DOHH2 (cell line): ENCODE data around the gene NPTX2.

Source experiments
- H3F3A ChIP-seq: fragments of 200-600 bp; sonication (generic), shearing (Covaris generic); 2 replicates; pipeline ENCODE4 v1.6.0; 2016; ENCODE audit warnings: antibody characterized with exemption, mild to moderate bottlenecking; ENCODE audit not compliant: control insufficient read depth, insufficient read depth
- H3K27ac ChIP-seq: fragments of 200-600 bp; sonication (generic); 2 replicates; pipeline ENCODE4 v1.5.1; 2014; ENCODE audit warnings: low read depth, mild to moderate bottlenecking, low read length, moderate library complexity
- H3K27me3 ChIP-seq: fragments of 200-600 bp; sonication (generic); 2 replicates; pipeline ENCODE4 v1.6.1; 2014; ENCODE audit warnings: mild to moderate bottlenecking, low read length, mixed read lengths; ENCODE audit not compliant: control insufficient read depth
- H3K36me3 ChIP-seq: fragments of 200-600 bp; sonication (generic); 2 replicates; pipeline ENCODE4 v1.6.1; 2014; ENCODE audit warnings: mild to moderate bottlenecking, low read length, moderate library complexity, mixed read lengths; ENCODE audit not compliant: control insufficient read depth
- H3K4me1 ChIP-seq: fragments of 200-600 bp; sonication (generic); 2 replicates; pipeline ENCODE4 v1.6.1; 2014; ENCODE audit warnings: mild to moderate bottlenecking, low read length, mixed read lengths; ENCODE audit not compliant: control insufficient read depth
- H3K4me2 ChIP-seq: fragments of 200-600 bp; sonication (generic); 2 replicates; pipeline ENCODE4 v1.6.0; 2014; ENCODE audit warnings: mild to moderate bottlenecking, low read length, moderate library complexity
- H3K4me3 ChIP-seq: fragments of 200-600 bp; sonication (generic); 2 replicates; pipeline ENCODE4 v1.5.1; 2014; ENCODE audit warnings: mild to moderate bottlenecking, low read length, mixed read lengths
- H3K79me2 ChIP-seq: fragments of 200-600 bp; sonication (generic); 2 replicates; pipeline ENCODE4 v1.6.1; 2014; ENCODE audit warnings: mild to moderate bottlenecking, low read length, mixed read lengths; ENCODE audit not compliant: control insufficient read depth
- H3K9me2 ChIP-seq: fragments of 200-600 bp; sonication (generic); replicated peaks from 2 replicates; pipeline ENCODE4 v1.6.1; 2014; ENCODE audit warnings: mild to moderate bottlenecking, low read length, mixed read lengths; ENCODE audit not compliant: control insufficient read depth
- H3K9me3 ChIP-seq: fragments of 200-600 bp; sonication (generic); 2 replicates; pipeline ENCODE4 v1.6.1; 2014; ENCODE audit warnings: antibody characterized with exemption, low read length, mixed read lengths; ENCODE audit not compliant: control insufficient read depth, insufficient read depth
- H4K20me1 ChIP-seq: fragments of 200-600 bp; sonication (generic); 2 replicates; pipeline ENCODE4 v1.6.0; 2014; ENCODE audit warnings: low read depth, mild to moderate bottlenecking, antibody characterized with exemption, low read length, moderate library complexity; ENCODE audit not compliant: control insufficient read depth, insufficient read depth
- EZH2phosphoT487 ChIP-seq: fragments of 200-600 bp; sonication (generic); IDR thresholded peaks from 2 replicates; pipeline ENCODE4 v1.6.1; 2017; ENCODE audit warnings: borderline replicate concordance, mild to moderate bottlenecking, antibody characterized with exemption, low read length, moderate library complexity, mixed read lengths
- TF ChIP-seq, protein P1 (sequence below): fragments of 200-600 bp; sonication (generic); IDR thresholded peaks from one replicate; pipeline ENCODE4 v1.5.1; 2014; ENCODE audit warnings: antibody characterized with exemption, mild to moderate bottlenecking, low read depth, low read length; ENCODE audit not compliant: poor library complexity, severe bottlenecking

NPTX2 gene

DNA sequence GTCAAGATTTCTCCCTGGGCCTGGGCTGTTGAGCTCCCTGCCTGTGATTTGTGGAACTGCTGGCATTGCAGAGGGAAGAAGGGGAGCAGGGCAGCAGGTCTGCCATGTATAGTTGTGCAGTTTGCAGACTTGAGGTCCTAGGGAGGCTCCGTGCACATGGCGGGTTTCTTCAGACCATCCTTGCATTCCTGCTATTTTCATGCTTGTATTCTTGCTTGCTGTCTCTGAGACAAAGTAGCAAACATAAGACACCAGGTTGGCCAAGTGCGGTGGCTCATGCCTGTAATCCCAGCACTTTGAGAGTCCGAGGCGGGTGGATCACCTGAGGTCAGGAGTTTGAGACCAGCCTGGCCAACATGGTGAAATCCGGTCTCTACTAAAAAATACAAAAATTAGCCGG is 61.1 kb downstream of the NPTX2 start:
- Histone ChIP-seq H3K9me3 (peaks cover 6% of the 10 kb centered on the region; the same call in 1 of the 2 replicates), H3K27ac (no peak overlapping the region), H4K20me1 (no peaks in the 10 kb centered on the region), H3K27me3 (no peaks in the 10 kb centered on the region), H3K9me2 (no peaks in the 10 kb centered on the region), H3K36me3 (no peaks in the 10 kb centered on the region), H3K4me3 (no peak overlapping the region), H3K79me2 (no peaks in the 10 kb centered on the region), H3K4me2 (no peak overlapping the region), H3K4me1 (peaks cover 10% of the 10 kb centered on the region), H3F3A (no peaks in the 10 kb centered on the region)
- no peak for TF ChIP-seq EZH2phosphoT487
- TF ChIP-seq, protein P1, sequence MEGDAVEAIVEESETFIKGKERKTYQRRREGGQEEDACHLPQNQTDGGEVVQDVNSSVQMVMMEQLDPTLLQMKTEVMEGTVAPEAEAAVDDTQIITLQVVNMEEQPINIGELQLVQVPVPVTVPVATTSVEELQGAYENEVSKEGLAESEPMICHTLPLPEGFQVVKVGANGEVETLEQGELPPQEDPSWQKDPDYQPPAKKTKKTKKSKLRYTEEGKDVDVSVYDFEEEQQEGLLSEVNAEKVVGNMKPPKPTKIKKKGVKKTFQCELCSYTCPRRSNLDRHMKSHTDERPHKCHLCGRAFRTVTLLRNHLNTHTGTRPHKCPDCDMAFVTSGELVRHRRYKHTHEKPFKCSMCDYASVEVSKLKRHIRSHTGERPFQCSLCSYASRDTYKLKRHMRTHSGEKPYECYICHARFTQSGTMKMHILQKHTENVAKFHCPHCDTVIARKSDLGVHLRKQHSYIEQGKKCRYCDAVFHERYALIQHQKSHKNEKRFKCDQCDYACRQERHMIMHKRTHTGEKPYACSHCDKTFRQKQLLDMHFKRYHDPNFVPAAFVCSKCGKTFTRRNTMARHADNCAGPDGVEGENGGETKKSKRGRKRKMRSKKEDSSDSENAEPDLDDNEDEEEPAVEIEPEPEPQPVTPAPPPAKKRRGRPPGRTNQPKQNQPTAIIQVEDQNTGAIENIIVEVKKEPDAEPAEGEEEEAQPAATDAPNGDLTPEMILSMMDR = no peak
